Ovary (tissue), 9 donors: ENCODE measurements around the gene PPP1R1C. TPM values are rescaled to one million over a fixed set of nuclear protein-coding genes. Genes with fewer than 3 reads are reported as not detected.

Experiments used
- DNase-seq, 5 donors: peaks; one replicate each; pipeline ENCODE4 v3.0.0-alpha.2; 2019 to 2020
- H3K27ac ChIP-seq, 2 donors: fragments of 200-600 bp; one replicate each; pipeline versions ENCODE4 v1.5.1 to v1.8.0; 2019 to 2022
- H3K27me3 ChIP-seq: fragments of 200-600 bp; one replicate; pipeline ENCODE4 v1.8.0; 2022
- H3K36me3 ChIP-seq: fragments of 200-600 bp; sonication (generic); one replicate; pipeline ENCODE4 v1.5.1; 2019
- H3K4me1 ChIP-seq: one replicate; pipeline ENCODE4 v1.8.1; 2013; ENCODE audit warnings: mild to moderate bottlenecking, moderate library complexity; ENCODE audit not compliant: insufficient read depth
- H3K4me3 ChIP-seq: fragments of 200-600 bp; sonication (generic); one replicate; pipeline ENCODE4 v1.5.1; 2017
- H3K9me3 ChIP-seq, 2 donors: fragments of 200-600 bp in 1 of 2; sonication (generic) in 1 of 2; one replicate each; pipeline versions ENCODE4 v1.5.1 to v1.8.1; 2013 to 2019; ENCODE audit warnings: mild to moderate bottlenecking in 1 of 2, moderate library complexity in 1 of 2
- CTCF ChIP-seq, 3 donors: fragments of 450-650 bp in 2 of 3; fragments of 200-600 bp in 1 of 3; IDR thresholded peaks; one replicate each; pipeline versions ENCODE4 v1.5.1 to v1.8.0; 2016 to 2022; ENCODE audit warnings: antibody characterized with exemption in 3 of 3, mild to moderate bottlenecking in 1 of 3
- EP300 ChIP-seq: sonication (generic); formaldehyde crosslinking; IDR thresholded peaks from one replicate; pipeline ENCODE4 v1.6.1; 2017; ENCODE audit warnings: antibody characterized with exemption
- POLR2A ChIP-seq: fragments of 450-650 bp; IDR thresholded peaks from one replicate; pipeline ENCODE4 v1.6.1; 2017; ENCODE audit warnings: antibody characterized with exemption, mild to moderate bottlenecking, moderate library complexity
- WGBS, 3 donors: extraction: QIAGEN DNeasy Blood & Tissue Kit in 1 of 3; methylation state at CpG; one replicate each; pipeline versions ENCODE4 v1.1.5 to v1.1.7; 2013 to 2017; 5-methylcytosine and 5-hydroxymethylcytosine counted together
- intact Hi-C, 4 donors: fragments of 100-400 bp; cut with DNase I; formaldehyde crosslinking; loops; one replicate each; pipeline versions ENCODE4 v1.11.0 to v1.15.1; 2022 to 2023
- polyA plus RNA-seq, 2 donors: library from polyadenylated mRNA; stranded (reverse); fragments of 200-250 nt in 1 of 2; fragments of 350-450 nt in 1 of 2; fragmentation: Illumina TruSeq in 1 of 2; extraction: RNeasy Lipid Tissue Mini Kit (QIAGEN cat#74804) in 1 of 2; gene quantifications; one replicate each; pipeline ENCODE4 v1.2.3, GENCODE V29; 2013 to 2014
- total RNA-seq, 7 donors: library from RNA; depleted of rRNA in 2 of 7; stranded (reverse); fragments of >200 nt in 2 of 7; fragmentation: NEBNext Ultra II Directional in 3 of 7; extraction: Animal tissue kit (Norgen Biotek cat#: 25700) in 3 of 7; gene quantifications; one replicate each; pipeline versions ENCODE4 v1.1.0 to v1.2.4, GENCODE V29; 2016 to 2023
- donor health status: DM: no; HTN: no; CAD: no; lungs with moderate emphysema.
- donor health status: DM: no; HTN: no; CAD: no.
- donor health status: Bipolar disorder and iron deficiency.
- donor health status: DM: yes; HTN: yes; CAD: no.
- donor health status: DM: no; HTN: no; CAD: no.
- donor health status: DM: yes; HTN: yes; CAD: no.

PPP1R1C gene
- total and polyA plus RNA-seq, 9 donors: 0.10 to 1.1 (median 0.76) TPM; not detected in 5

DNA sequence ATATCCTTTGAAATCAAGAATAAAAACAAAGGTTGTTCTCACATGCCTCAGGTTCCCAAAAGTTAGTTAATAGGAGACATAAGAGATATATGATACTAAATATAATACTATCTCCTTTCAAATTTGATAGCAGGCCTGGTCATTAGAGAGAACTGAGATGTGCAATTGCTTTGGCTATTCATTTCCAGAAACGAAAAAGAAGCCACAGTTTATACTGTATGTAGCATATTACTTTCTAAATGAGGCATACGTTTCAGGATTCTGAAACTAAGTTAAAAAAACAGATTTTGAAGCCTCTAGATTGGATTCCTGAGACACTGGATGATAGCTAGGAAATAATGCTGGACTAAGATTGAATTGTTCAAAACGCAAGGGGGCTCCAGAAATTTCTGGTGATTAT, 7.1 kb downstream of the PPP1R1C start:
- intact Hi-C loops: loop anchor here in 1 of 4 donors (5.0 kb wide), 1 partner anchor 165 kb away; no protein-coding TSS in a partner anchor
- no peak for TF ChIP-seq EP300
- TF ChIP-seq POLR2A: no peak
- no peak for TF ChIP-seq CTCF (IDR thresholded peaks at IDR 0.05)
- Histone ChIP-seq H3K4me3 (no peak overlapping the region), H3K4me1 (no peaks in the 10 kb centered on the region), H3K27me3 (no peaks in the 10 kb centered on the region), H3K9me3 (no peaks in the 10 kb centered on the region), H3K36me3 (no peaks in the 10 kb centered on the region), H3K27ac (no peak overlapping the region)
- no peak for DNase-seq
- WGBS, 3 donors: 58 to 70% (median 63%) methylated on average over 3 of the region's 3 CpGs

DNA sequence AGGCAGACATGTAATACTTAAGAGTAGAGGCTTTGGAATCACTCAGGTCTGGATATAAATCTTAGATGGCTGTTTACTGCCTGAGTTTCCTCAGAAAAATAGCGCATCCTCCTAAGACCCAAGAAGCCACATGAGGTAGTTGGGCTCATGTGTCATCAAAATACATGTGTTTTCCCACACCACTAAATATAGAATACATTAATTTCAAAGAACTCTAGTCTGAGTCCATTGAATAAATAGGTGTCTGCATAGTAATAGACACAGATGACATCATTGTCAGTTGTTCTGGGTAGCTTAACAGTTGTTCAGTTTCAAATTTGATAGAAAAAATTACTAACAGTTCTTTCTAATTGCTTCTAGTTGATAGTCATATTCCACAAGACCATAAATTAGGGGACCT, 9.6 kb downstream of the PPP1R1C start:
- Histone ChIP-seq H3K9me3 (no peaks in the 10 kb centered on the region), H3K4me1 (no peaks in the 10 kb centered on the region), H3K36me3 (no peaks in the 10 kb centered on the region), H3K27ac (no peak overlapping the region), H3K4me3 (no peak overlapping the region), H3K27me3 (no peaks in the 10 kb centered on the region)
- DNase-seq: no peak
- TF ChIP-seq EP300 (no peak), CTCF (IDR thresholded peaks at IDR 0.05) (no peak), POLR2A (no peak)
- intact Hi-C loops: no loop called here
- 82 to 100% (median 98%) methylated on average over 1 of the region's 1 CpG for WGBS, 3 donors

GRCh38 chr2:181998041-181998835, 12.6 kb downstream of the PPP1R1C start:
- no peak overlapping the region for H3K27ac ChIP-seq
- DNase-seq: no peak
- no peaks in the 10 kb centered on the region for H3K27me3 ChIP-seq
- H3K9me3 ChIP-seq: no peaks in the 10 kb centered on the region
- no peaks in the 10 kb centered on the region for H3K4me1 ChIP-seq
- H3K36me3 ChIP-seq: no peaks in the 10 kb centered on the region
- TF ChIP-seq POLR2A (no peak), EP300 (no peak), CTCF (IDR thresholded peaks at IDR 0.05) (no peak)
- no peak overlapping the region for H3K4me3 ChIP-seq
- WGBS, 3 donors: 79 to 83% (median 80%) methylated on average over 8 of the region's 8 CpGs
- intact Hi-C loops: no loop called here

GRCh38 chr2:181998891-181999654, 13.4 kb downstream of the PPP1R1C start:
- H3K4me1 ChIP-seq: no peaks in the 10 kb centered on the region
- H3K9me3 ChIP-seq: no peaks in the 10 kb centered on the region
- H3K27ac ChIP-seq: no peak overlapping the region
- intact Hi-C loops: no loop called here
- no peaks in the 10 kb centered on the region for H3K27me3 ChIP-seq
- DNase-seq: no peak
- no peak for TF ChIP-seq CTCF (IDR thresholded peaks at IDR 0.05)
- TF ChIP-seq EP300: no peak
- TF ChIP-seq POLR2A: no peak
- no peaks in the 10 kb centered on the region for H3K36me3 ChIP-seq
- WGBS, 3 donors: 19 to 30% (median 26%) methylated on average over 2 of the region's 2 CpGs
- H3K4me3 ChIP-seq: no peak overlapping the region
